ENCODE data around the gene AKT1.

DNA sequence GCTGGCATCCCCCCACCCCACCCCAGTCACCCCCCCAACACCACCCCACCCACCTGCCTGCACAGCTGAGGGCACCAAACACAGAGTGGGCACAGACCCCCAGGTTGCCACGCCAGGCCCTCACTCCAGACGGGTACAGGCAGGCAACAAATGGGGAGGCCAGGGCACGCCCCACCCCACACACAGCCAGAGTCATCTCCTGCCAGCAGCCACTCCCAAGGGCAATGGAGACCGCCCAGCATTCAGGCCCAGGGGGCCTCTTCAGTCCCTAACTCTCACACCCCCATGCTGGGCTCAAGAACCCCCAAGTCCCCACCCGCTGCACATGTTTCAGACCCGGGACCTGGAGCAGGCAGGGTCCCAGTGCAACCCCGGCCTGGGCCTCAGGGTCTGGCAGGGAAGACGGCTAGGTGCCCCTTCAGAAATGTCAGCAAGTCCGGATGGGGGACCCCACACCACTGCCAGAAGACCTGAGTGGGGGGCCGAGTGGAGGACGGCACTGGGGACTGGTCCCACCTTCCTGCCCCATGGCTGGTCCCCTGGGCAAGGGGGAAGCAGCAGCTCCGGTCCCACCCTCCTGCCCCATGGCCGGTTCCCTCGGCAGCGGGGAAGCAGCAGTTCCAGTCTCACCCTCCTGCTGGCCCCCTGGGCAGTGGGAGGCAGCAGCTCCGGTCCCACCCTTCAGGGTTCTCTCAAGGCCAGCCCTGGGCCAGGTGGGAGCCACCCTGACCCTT, 11.9 kb downstream of the AKT1 start:
- TF ChIP-seq, protein P1, sequence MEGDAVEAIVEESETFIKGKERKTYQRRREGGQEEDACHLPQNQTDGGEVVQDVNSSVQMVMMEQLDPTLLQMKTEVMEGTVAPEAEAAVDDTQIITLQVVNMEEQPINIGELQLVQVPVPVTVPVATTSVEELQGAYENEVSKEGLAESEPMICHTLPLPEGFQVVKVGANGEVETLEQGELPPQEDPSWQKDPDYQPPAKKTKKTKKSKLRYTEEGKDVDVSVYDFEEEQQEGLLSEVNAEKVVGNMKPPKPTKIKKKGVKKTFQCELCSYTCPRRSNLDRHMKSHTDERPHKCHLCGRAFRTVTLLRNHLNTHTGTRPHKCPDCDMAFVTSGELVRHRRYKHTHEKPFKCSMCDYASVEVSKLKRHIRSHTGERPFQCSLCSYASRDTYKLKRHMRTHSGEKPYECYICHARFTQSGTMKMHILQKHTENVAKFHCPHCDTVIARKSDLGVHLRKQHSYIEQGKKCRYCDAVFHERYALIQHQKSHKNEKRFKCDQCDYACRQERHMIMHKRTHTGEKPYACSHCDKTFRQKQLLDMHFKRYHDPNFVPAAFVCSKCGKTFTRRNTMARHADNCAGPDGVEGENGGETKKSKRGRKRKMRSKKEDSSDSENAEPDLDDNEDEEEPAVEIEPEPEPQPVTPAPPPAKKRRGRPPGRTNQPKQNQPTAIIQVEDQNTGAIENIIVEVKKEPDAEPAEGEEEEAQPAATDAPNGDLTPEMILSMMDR (conservative IDR thresholded peaks at IDR 0.05): no peak
- TF ChIP-seq ZFX (IDR thresholded peaks at IDR 0.05): no peak
